Measurements from ENCODE around the gene RGS2. TPM values are rescaled to one million over a fixed set of nuclear protein-coding genes. Genes with fewer than 3 reads are reported as not detected.

The RGS2 gene
- total RNA-seq, 1 donor from 2014 or later = 11.9 TPM

DNA sequence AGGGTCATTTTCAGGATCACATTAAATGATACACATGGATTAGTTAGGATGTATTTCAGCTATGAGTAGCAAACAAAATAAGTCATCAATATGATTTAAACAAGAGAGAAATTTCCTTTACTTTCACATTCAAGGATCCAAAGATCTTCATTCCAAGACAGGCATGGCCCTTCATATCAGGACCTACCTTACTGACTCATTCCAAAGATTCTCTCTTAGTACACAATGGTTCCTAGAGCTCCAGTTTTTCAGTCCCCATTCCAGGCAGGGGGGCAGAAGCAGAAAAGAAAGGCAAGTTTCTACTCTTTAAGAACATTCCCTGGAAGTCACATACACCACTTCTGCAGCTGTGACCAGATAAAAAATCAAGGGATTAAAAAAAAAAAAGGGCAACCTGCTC, 23.7 kb downstream of the RGS2 start:
- intact Hi-C loops (cut with DNase I) = no loop called here
- no peak overlapping the region for H3K27ac ChIP-seq
- TF ChIP-seq, protein P1, sequence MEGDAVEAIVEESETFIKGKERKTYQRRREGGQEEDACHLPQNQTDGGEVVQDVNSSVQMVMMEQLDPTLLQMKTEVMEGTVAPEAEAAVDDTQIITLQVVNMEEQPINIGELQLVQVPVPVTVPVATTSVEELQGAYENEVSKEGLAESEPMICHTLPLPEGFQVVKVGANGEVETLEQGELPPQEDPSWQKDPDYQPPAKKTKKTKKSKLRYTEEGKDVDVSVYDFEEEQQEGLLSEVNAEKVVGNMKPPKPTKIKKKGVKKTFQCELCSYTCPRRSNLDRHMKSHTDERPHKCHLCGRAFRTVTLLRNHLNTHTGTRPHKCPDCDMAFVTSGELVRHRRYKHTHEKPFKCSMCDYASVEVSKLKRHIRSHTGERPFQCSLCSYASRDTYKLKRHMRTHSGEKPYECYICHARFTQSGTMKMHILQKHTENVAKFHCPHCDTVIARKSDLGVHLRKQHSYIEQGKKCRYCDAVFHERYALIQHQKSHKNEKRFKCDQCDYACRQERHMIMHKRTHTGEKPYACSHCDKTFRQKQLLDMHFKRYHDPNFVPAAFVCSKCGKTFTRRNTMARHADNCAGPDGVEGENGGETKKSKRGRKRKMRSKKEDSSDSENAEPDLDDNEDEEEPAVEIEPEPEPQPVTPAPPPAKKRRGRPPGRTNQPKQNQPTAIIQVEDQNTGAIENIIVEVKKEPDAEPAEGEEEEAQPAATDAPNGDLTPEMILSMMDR (IDR thresholded peaks at IDR 0.05) = no peak

DNA sequence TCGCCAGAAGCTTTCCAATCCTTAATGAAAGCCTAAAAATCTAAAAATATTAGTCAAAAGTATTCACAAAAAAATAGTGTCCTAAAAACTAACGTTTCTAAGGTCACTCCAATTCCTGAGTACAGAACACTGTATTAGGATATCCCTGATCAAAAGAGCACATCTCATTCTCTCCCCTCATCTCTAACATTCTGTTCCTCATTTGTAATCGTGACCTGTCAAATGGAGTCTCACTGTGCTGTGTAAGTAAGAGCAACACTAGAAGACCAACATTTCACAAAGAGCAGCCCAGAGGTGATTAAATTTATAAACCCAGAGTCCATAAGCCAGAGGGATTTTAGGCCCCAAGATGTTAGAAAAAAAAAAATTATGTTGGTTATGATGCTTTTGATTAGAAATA, 26.3 kb downstream of the RGS2 start:
- H3K27ac ChIP-seq = peak overlapping the region; percentile 8 to 33
- DNase-seq (ENCODE audit: low spot score in 2 of 2) = no peak
- H3K9me3 ChIP-seq = no peaks in the 10 kb centered on the region
- H3K4me3 ChIP-seq = no peak overlapping the region
- TF ChIP-seq, protein P1 (IDR thresholded peaks at IDR 0.05) = no peak
- intact Hi-C loops (cut with DNase I) = no loop called here
- no peaks in the 10 kb centered on the region for H3K36me3 ChIP-seq
- H3K4me1 ChIP-seq = peaks cover 0 to 10% of the 10 kb centered on the region in 2 donors
- H3K27me3 ChIP-seq = no peaks in the 10 kb centered on the region

More for the DNA sequence above, 23.7 kb downstream of the RGS2 start:
- no peak overlapping the region for H3K4me3 ChIP-seq
- no peaks in the 10 kb centered on the region for H3K36me3 ChIP-seq
- peaks cover 0 to 11% of the 10 kb centered on the region in 2 donors for H3K4me1 ChIP-seq
- no peak for DNase-seq (ENCODE audit: low spot score in 2 of 2)
- no peaks in the 10 kb centered on the region for H3K9me3 ChIP-seq
- no peaks in the 10 kb centered on the region for H3K27me3 ChIP-seq

DNA sequence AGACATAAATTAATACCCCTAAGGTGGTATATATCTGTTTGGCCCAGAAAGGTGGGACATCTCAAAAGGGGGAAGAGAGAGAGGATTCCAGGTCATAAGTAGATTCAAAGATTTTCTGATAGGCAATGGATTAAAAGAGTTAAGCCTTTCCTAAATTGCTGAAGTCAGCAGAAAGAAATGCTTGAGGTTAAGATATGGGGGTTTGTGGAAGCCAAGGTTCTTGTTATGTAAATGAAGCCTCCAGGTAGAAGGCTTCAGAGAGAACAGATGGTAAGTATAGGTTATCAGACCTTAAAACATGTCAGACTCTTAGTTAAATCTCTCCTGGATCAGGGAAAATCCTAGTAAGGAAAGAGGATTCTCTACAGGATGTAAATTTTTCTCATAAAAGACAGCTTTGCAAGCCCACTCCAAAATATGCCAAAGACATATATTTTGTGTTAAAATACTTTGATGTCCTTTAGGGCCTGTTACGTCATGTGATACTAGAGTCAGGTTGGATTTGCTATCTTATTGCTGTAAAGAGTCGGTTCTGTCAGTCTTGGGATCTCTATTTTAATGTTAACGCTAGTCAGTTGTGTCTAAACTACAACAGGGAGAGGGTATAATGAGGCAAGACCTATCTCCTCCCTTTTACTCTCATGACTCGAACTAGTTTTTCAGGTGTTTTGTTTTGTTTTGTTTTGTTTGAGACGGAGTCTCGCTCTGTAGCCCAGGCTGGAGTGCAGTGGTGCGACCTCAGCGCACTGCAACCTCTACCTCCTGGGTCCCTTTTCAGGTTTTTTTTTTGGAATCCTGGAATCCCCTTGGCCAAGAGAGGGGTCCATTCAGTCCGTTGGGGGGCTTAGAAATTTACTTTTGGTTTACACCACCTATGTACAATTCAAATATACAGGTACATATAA, 30.6 kb downstream of the RGS2 start:
- TF ChIP-seq, protein P1 (IDR thresholded peaks at IDR 0.05) = no peak
- no peak overlapping the region for H3K27ac ChIP-seq
- no peak for DNase-seq (ENCODE audit: low spot score in 2 of 2)
- no peaks in the 10 kb centered on the region for H3K9me3 ChIP-seq
- H3K4me1 ChIP-seq = peaks cover 0 to 8% of the 10 kb centered on the region in 2 donors
- no peaks in the 10 kb centered on the region for H3K27me3 ChIP-seq
- no peaks in the 10 kb centered on the region for H3K36me3 ChIP-seq
- H3K4me3 ChIP-seq = no peak overlapping the region
- intact Hi-C loops (cut with DNase I) = no loop called here

DNA sequence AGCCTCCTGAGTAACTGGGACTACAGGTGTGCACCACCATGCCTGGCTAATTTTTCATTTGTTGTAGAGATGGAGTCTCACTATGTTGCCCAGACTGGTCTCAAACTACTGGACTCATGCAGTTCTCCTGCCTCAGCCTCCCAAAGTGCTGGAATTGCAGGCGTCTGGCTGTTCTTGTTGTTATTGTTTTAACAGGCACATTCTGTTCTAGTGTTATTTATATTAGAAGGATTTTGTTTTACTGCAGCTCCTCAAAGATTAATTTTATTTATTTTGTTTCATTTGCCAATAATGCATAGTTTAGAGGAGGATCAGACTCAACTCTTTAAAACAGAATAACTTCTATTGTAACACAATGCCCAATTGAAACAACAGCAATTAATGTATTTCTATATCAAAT, 35.5 kb downstream of the RGS2 start:
- H3K36me3 ChIP-seq = no peaks in the 10 kb centered on the region
- H3K4me3 ChIP-seq = no peak overlapping the region
- no peaks in the 10 kb centered on the region for H3K9me3 ChIP-seq
- no peaks in the 10 kb centered on the region for H3K27me3 ChIP-seq
- peaks cover 0 to 3% of the 10 kb centered on the region in 2 donors for H3K4me1 ChIP-seq
- H3K27ac ChIP-seq = no peak overlapping the region
- intact Hi-C loops (cut with DNase I) = no loop called here
- DNase-seq (ENCODE audit: low spot score in 2 of 2) = no peak
- TF ChIP-seq, protein P1 (IDR thresholded peaks at IDR 0.05) = no peak

DNA sequence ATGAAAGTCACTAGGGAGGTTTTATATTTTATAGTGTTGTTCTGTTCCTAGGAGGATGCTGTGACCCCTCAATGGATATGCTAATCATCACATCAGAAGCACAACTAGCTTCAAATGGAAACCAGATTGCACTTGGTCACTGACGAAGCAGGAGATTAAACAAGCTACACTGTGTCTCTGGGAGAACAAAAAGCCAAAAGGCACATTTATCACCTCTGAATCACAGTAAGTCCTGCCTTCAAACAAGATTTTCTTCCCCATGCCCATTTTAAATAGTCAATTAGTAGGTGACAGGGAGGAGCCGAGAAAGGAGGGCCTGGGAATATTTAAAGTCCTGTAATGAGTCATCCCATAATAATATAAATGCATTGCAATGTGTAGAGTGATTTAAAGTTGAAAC, 38.1 kb downstream of the RGS2 start:
- no peak for DNase-seq (ENCODE audit: low spot score in 2 of 2)
- intact Hi-C loops (cut with DNase I) = no loop called here
- no peaks in the 10 kb centered on the region for H3K27me3 ChIP-seq
- H3K27ac ChIP-seq = no peak overlapping the region
- peaks cover 0 to 6% of the 10 kb centered on the region in 2 donors for H3K4me1 ChIP-seq
- no peak overlapping the region for H3K4me3 ChIP-seq
- H3K9me3 ChIP-seq = no peaks in the 10 kb centered on the region
- TF ChIP-seq, protein P1 (IDR thresholded peaks at IDR 0.05) = no peak
- H3K36me3 ChIP-seq = no peaks in the 10 kb centered on the region
